ENCODE results near the gene MAPK7. TPM values are rescaled to one million over a fixed set of nuclear protein-coding genes. Genes with fewer than 3 reads are reported as not detected.

Gene MAPK7
- total RNA-seq, 1 experiment from 2014 or later = 20.8 TPM

- no peaks in the 10 kb centered on the region; the same call in none of the 2 replicates for H3K36me3 ChIP-seq (ENCODE audit: control insufficient read depth, insufficient read depth, low read length)
- H3K27me3 ChIP-seq (replicated peaks; ENCODE audit: control insufficient read depth, insufficient read depth, low read length) = no peaks in the 10 kb centered on the region
- Mint-ChIP-seq H3K9me3 (ENCODE audit: unreplicated experiment) (no peaks in the 10 kb centered on the region), H3K4me1 (ENCODE audit: low read depth, unreplicated experiment) (peaks cover 7% of the 10 kb centered on the region), H3K27ac (ENCODE audit: unreplicated experiment) (no peak overlapping the region), H3K36me3 (ENCODE audit: insufficient read depth, unreplicated experiment) (peaks cover 24% of the 10 kb centered on the region), H3K27me3 (ENCODE audit: insufficient read depth, unreplicated experiment) (no peaks in the 10 kb centered on the region), H3K4me3 (ENCODE audit: unreplicated experiment) (no peak overlapping the region)
- no TSS peak for BruUV-seq (replicated peaks)
- intact Hi-C loops (cut with micrococcal nuclease; ENCODE audit: unreplicated experiment) = no loop called here
- ChIA-PET CTCF (no interaction called here), POLR2A (no interaction called here)
- H3K4me1 ChIP-seq = peaks cover 22% of the 10 kb centered on the region
- TF ChIP-seq CTCF (IDR thresholded peaks at IDR 0.05; ENCODE audit: insufficient read depth in 1 of 2, low read depth in 1 of 2, low read length in 1 of 2, severe bottlenecking in 1 of 2, unreplicated experiment in 1 of 2) = no peak
- H3K4me3 ChIP-seq (ENCODE audit: low read depth, low read length) = no peak overlapping the region
- no peaks in the 10 kb centered on the region for H3K9me3 ChIP-seq
- peak in 1 of 2 experiments; percentile 32 for DNase-seq
Measured at GRCh38 chr17:19334331-19334730, 44.0 kb upstream of the MAPK7 start.

GRCh38 chr17:19335951-19336631, 42.2 kb upstream of the MAPK7 start:
- intact Hi-C loops (cut with micrococcal nuclease; ENCODE audit: unreplicated experiment) = no loop called here

More at GRCh38 chr17:19335951-19336631, 42.2 kb upstream of the MAPK7 start:
- Mint-ChIP-seq H3K4me1 (ENCODE audit: low read depth, unreplicated experiment) (peaks cover 7% of the 10 kb centered on the region), H3K4me3 (ENCODE audit: unreplicated experiment) (no peak overlapping the region), H3K27me3 (ENCODE audit: insufficient read depth, unreplicated experiment) (no peaks in the 10 kb centered on the region), H3K36me3 (ENCODE audit: insufficient read depth, unreplicated experiment) (peaks cover 21% of the 10 kb centered on the region), H3K9me3 (ENCODE audit: unreplicated experiment) (no peaks in the 10 kb centered on the region), H3K27ac (ENCODE audit: unreplicated experiment) (no peak overlapping the region)
- Histone ChIP-seq H3K4me3 (ENCODE audit: low read depth, low read length) (no peak overlapping the region), H3K27me3 (replicated peaks; ENCODE audit: control insufficient read depth, insufficient read depth, low read length) (no peaks in the 10 kb centered on the region), H3K4me1 (peaks cover 22% of the 10 kb centered on the region), H3K36me3 (ENCODE audit: control insufficient read depth, insufficient read depth, low read length) (no peaks in the 10 kb centered on the region; the same call in none of the 2 replicates), H3K9me3 (no peaks in the 10 kb centered on the region)
- ChIA-PET POLR2A (no interaction called here), CTCF (no interaction called here)
- no TSS peak for BruUV-seq (replicated peaks)
- no peak for TF ChIP-seq CTCF (IDR thresholded peaks at IDR 0.05; ENCODE audit: insufficient read depth in 1 of 2, low read depth in 1 of 2, low read length in 1 of 2, severe bottlenecking in 1 of 2, unreplicated experiment in 1 of 2)
- peak in 1 of 2 experiments; percentile 33 for DNase-seq
